SK-N-MC (cell line): ENCODE data around the gene PRKG1.

ENCODE experiments used
- EZH2 ChIP-seq: fragments of 200-600 bp; sonication (generic); IDR thresholded peaks from one replicate; pipeline ENCODE4 v1.6.1; 2017; ENCODE audit warnings: antibody characterized with exemption
- POLR2AphosphoS5 ChIP-seq: IDR thresholded peaks from 2 replicates; pipeline ENCODE4 v1.6.1; 2012; ENCODE audit warnings: mild to moderate bottlenecking, low read depth, low read length, borderline replicate concordance

GRCh38 chr10:51638737-51639136 lies 564.5 kb downstream of the PRKG1 start:
- TF ChIP-seq POLR2AphosphoS5 (no peak), EZH2 (no peak)
